GM19438 (cell line): Measurements from ENCODE around the gene ESYT1.
"Not testable (repeated sequence)": the region's sequence is repeated elsewhere in the genome, so short reads cannot be mapped to it uniquely, and the experiment has no call there.

Experiments used
- ATAC-seq: cut with Tn5 transposase; IDR thresholded peaks from one replicate; pipeline ENCODE4 v1.9.1; 2021; ENCODE audit warnings: low read depth; ENCODE audit not compliant: unreplicated experiment

Gene ESYT1

DNA sequence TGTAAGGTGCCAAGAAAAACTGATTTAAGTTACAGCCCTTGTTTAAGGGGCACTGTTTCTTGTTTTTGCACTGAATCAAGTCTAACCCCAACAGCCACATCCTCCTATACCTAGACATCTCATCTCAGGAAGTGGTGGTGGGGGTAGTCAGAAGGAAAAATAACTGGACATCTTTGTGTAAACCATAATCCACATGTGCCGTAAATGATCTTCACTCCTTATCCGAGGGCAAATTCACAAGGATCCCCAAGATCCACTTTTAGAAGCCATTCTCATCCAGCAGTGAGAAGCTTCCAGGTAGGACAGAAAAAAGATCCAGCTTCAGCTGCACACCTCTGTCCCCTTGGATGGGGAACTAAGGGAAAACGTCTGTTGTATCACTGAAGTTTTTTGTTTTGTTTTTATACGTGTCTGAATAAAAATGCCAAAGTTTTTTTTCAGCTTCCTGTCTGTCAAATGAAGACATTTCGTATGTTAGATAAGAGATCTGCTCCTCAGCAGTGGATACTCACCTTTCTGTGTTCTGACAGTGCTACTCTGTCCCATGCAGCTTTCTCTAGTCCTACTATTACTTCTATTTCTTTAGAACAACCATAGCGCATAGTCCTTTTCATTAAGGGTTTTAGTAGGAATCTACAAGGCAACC, 24.9 kb upstream of the ESYT1 start:
- ATAC-seq: no peak

DNA sequence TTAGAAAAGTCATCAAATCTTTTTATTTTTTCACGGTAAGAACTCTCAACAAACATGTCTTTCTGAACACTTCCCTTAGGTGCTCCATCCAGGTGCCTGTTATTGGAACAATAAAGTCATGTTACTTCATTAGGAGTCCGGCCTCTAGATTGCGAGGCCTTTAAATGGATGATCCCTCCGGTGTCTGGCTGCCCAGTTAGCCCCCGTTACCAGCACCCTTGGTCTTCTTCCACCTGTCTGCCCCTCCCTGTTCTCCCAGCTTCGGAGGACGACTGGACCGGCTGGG, 24.3 kb upstream of the ESYT1 start:
- ATAC-seq: peak; percentile 11

DNA sequence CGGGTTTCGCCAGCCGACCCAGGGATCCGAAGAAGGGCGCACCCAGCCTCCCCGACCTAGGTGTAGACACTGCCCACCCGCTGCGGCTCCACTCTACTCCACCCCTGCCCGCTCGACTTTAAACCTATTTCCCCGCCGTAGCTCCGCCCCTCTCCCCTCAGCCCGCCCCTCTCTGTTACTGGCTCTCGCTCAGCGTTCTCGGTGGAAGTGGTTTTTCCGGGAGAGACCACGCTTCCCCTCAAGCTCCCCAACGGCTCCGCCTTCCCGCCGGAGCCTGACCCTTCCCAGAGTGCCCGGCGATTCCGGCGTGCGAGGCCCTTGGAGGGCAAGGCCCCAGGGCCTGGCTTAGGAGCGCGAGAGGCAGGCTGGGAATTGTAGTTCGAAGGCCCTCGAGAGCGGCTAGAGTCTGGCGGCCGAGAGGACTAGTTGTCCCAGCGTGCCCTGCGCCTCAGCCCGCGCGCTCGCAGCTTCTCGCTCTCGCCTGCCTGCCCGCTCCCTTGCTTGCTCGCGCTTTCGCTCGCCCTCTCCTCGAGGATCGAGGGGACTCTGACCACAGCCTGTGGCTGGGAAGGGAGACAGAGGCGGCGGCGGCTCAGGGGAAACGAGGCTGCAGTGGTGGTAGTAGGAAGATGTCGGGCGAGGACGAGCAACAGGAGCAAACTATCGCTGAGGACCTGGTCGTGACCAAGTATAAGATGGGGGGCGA, 23.8 kb upstream of the ESYT1 start, which contains the start of gene PA2G4:
Gene PA2G4, plus strand, starts transcription at position 451 of the 706 bp plus-strand sequence. Its CDS starts 179 bp downstream, at position 630.
- peak; percentile 94 for ATAC-seq

DNA sequence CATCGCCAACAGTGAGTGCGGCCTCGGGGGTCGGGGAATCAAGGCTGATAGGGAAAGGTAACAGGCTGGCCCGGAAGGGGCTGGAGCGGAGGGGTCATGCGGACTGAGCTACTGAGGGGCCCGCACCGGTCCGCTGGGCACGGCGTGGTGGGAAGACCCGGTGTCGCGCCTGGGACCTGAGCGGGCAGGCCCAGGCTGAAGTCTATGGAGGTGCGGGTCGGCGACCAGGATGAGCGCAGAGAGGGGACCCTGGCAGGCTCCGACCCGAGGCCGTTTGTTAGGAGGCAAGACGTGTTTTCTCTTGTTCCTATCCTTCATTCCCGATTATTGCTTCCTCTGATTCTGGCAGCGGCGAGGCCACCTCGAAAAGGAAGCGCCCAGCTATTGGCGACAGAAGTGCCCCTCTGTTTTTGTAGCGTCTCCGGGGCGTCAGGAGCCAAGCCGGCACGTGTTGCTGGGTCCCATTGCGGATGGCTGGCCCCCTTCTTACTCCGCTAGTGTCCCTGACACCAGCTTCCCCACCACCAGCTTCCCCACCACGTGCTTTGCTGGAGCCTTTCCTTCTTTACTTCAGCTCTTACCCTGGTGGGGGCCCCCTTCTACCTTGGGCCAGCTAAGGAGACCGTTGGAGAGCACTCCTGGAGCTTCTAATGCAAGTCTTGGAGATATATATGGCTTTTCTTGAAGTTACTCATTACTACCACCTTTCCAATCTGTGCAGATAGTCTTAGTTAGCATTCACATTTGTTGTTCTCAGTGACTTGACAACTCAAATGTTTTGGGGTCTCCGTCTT, 23.1 kb upstream of the ESYT1 start:
- peak; percentile 3 for ATAC-seq

DNA sequence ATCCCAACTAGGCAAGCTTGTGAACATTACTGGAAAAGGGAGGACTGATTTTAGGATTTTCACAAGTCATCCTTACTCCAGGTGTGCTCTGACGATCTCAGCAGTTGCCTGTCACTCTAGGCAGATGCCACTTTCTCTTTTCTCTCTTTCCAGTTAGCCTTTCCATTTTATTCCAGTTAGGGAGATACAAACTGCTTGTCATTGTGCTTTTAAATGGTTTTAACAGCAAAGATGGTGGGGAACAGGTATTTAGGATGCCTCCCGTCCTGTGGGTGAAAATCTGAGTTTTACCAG, 22.5 kb upstream of the ESYT1 start:
- no peak for ATAC-seq

DNA sequence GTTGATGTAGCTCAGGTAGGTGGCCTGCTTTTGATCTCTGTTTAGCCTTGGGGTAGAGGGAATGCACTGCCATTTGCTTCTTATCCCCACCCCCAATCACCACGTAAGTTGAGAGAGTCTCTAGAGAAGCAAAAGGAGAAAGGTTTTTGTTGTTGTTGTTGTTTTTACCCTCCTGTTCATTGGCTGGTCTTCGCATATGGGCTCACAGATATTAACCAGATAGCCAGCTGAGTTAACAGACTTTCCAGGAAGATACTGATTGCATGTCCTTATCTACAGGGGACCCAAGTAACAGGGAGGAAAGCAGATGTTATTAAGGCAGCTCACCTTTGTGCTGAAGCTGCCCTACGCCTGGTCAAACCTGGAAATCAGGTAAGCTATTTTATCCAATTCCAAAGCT, 20.8 kb upstream of the ESYT1 start:
- ATAC-seq: no peak

DNA sequence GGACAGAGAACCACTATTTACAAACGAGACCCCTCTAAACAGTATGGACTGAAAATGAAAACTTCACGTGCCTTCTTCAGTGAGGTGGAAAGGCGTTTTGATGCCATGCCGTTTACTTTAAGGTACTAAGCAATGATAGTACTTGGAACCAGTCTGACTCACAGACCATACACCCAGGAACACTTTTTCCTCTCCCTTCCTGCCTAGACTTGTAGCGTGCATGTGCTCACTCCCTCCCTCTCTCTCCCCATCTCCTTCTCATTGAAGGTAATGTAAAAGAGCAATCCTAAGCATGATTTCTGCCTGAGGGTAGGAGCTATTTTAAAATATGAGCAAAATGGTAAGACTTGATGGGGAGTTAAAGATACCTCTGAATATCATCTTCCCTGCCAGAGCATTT, 17.5 kb upstream of the ESYT1 start:
- no peak for ATAC-seq

DNA sequence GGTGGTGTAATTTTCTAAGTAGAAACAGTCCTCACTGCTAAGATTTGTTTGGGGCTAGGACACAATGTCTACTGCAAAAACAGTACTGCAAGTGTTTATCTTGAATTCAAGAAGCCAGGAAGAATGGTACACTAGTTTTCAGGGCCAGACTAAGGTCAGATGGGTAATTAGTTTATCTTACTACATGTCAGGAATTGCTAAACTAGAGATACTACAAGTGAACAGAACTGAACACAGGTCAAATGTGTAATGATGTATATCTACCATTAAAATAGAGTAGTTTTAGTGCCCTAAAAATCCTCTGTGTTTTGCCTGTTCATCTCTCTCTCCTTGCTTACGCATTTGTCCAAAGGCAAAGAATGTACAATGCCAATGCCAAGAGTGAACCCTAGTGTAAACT, 14.0 kb upstream of the ESYT1 start:
- no peak for ATAC-seq

DNA sequence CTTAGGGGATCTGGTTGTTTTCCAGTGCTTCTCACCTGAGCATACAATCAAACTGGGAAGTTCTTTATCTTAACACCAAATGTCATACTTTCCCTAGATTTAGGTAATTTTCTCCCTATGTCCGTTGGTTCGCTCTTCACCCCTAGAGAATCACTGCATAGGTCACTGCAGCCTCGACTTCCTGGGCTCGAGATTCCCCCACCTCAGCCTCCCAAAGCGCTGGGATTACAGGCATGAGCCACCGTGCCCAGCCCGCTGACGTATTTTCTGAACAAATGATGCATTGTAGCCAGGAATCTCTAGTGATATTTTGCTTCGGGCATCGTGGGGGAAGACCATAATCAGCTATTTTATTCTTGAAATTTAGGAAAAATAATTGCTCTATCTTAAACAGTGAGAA, 12.7 kb upstream of the ESYT1 start:
- ATAC-seq: no peak

DNA sequence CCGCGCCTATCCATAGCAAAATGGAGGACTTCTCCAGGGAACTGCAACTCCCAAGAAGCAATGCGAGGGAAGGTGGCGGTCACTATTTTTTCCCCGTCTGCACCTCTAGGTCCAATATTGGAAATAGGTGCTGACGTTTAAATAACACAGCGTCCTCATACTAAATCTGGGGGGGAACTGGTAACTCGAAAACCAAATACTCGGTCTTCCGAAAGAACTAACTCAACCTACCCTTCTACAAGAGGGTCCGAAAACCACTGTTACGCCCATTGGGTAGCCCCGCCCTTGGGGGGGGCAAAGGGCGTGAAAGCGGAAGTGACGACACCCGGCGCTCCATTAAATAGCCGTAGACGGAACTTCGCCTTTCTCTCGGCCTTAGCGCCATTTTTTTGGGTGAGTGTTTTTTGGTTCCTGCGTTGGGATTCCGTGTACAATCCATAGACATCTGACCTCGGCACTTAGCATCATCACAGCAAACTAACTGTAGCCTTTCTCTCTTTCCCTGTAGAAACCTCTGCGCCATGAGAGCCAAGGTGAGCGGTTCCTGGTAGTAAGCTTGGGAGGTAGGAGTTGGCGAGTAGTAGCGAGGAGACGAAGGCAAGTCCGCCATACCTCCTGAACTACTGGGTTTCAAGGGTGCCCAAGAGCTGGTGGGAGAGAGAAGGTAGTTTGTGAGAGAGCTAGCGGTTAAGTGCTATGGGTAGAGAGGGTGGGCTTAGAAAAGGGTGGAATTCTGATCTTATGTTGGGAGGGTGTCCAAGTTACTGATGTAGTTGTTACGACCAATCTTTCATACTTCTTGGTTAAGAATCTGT, 11.6 kb upstream of the ESYT1 start, which contains the start of gene RPL41:
Gene RPL41, plus strand, starts transcription at position 367 of the 815 bp plus-strand sequence.
- ATAC-seq: peak; percentile 37

DNA sequence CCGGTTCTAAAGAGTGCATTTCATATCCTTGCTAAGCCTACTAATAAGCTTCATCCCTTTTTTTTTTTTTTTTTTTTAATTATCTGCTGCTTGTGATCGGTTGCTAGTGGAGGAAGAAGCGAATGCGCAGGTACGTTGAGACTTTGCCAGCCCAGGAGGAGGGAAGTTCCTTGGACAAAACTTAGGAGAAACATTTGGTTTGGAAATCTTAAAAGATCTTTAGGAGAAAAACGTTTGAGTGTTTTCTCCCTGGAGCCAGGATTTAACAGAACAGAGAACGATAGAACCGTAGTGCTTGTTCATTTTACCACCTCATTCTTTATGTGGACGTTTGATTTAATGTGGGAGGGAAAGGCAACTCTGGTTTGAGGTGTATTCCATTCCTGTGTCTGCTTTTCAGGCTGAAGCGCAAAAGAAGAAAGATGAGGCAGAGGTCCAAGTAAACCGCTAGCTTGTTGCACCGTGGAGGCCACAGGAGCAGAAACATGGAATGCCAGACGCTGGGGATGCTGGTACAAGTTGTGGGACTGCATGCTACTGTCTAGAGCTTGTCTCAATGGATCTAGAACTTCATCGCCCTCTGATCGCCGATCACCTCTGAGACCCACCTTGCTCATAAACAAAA, 10.9 kb upstream of the ESYT1 start:
- ATAC-seq: not testable (repeated sequence)

DNA sequence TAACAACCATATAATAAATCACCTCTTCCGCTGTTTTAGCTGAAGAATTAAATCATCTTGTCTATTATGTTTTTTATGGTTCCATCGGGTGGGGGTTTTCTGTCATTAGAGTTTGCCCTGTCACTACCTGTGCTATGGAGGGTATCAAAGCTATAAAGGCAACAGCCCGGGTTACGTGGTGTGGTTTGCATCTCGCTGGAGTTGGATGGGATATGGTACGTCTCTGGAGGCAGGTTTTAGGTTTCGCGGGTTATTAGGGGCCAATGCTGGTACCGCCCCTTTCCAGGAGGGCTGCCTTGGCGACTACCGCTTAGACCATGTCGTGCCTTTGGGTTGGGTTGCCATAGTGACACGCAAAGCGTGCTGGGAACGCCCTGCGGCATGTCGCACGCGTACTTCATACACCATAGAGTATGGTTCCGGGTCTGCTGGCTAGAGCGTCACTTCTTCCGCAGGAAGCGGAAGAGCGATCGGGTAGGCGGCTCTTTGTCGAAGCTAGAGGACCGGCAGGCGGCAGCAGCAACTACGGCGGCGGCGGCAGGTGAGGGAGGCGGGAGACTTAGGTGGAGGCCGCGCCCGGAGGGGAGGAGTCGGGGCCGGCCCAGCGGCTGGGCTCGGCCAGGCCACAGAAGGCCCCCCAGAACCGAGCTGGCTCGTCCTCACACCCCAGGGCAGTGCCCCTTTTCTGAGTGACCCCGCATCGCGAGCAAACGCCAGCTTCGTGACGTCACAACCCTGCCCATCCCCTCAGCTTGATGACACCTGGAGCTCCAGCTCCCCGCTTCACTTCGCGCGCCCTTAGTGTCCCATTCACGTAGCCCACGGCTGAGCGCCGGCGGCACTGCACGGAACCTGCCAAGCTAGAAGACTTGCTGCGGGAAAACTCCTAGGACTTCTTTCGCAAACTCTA, 10.0 kb upstream of the ESYT1 start, which contains the start of gene ZC3H10:
Gene ZC3H10, plus strand, starts transcription at position 489 of the 910 bp plus-strand sequence. CDS start 2,297 bp downstream, outside the sequence.
- ATAC-seq: peak; percentile 82

DNA sequence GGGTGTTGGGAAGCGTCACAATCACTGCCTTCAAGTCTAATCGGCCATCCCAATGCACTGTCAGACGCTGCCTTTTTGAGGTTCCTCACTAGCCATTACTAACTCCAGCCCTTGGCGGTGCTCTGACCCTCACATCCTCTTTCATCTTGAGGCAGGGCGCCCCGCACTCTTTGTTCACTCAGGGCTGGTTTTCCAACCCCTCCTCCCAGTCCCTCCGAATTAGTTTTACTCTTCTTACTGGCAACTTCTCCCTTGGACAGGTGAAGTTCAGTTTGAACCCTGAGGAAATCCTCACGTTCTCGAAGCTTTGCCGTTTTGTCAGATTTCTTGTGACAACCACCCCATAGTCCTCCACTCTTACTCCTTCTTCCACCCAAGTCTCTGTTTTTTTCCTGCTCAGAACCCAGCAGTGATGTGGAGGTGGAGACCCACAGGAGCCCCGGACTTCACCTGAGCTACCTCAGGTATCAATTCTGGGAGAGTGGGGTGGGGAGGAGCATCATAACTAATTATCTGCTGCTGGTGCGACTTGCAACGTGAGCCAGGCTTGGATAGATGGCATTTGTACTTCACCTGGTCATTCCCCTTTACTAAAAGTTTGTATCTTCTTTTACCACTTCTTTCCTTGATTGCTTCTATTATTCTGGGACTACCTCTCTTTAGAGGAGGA, 9.2 kb upstream of the ESYT1 start:
- ATAC-seq: no peak

DNA sequence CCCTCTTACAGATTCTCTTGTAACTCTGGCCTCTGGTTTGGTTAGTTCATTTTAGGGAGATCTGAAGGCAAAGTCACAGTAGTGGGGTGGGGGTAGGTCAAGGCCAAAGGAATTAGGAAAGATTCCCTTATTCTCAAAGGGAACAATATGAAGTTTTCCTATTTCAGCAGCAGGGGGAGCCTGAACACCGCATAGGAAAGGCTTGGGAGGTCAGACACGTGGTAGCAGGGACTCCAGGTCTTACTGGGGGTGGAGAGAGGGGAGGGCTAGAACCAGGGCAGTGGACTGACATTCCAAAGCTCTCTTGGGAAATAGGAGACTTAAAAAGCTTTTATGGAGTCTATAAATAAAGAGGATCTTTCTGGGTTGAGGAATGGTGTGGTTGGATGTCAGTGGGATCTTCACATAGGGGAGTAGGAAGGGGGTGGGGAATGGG, 8.7 kb upstream of the ESYT1 start:
- no peak for ATAC-seq

DNA sequence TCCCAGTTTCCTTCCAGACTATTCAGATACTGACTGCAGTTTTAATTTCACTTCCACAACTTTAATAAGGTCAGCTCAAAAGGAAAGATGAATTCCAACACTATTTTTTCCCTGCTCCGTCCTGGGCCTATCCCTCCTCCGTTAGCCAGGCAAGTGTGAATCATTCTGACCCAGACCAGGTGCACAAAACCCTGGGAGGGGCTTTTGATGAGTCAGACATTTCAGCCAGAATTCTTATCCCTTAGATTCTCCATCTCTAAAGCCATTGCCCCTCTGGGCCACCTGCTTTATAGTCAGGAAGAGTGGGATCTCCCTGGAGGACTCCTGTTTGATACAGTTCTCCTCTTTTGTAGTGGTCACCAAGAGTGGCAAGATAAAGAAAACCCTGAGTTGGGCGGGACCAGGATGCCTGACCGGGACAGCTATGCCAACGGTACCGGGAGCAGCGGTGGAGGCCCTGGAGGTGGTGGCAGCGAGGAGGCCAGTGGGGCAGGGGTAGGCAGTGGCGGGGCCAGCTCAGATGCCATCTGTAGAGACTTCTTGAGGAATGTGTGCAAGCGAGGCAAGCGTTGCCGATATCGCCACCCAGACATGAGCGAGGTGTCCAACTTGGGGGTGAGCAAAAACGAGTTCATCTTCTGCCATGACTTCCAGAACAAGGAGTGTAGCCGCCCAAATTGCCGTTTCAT, 7.8 kb upstream of the ESYT1 start:
- ATAC-seq: no peak

DNA sequence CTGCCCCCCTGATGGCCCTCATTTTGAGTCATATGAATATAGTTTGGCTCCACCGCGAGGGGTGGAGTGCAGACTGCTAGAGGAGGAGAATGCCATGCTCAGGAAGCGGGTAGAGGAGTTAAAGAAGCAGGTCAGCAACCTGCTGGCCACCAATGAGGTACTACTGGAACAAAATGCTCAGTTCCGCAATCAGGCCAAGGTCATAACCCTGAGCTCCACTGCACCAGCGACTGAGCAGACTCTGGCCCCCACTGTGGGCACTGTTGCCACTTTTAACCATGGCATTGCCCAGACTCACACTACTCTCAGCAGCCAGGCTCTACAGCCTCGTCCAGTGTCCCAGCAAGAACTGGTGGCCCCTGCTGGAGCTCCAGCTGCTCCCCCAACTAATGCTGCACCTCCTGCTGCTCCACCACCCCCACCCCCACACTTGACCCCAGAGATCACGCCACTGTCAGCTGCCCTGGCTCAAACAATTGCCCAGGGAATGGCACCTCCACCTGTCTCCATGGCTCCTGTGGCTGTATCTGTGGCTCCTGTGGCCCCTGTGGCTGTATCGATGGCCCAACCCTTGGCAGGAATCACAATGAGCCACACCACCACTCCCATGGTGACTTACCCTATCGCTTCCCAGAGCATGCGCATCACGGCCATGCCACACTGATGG, 6.7 kb upstream of the ESYT1 start:
- no peak for ATAC-seq

DNA sequence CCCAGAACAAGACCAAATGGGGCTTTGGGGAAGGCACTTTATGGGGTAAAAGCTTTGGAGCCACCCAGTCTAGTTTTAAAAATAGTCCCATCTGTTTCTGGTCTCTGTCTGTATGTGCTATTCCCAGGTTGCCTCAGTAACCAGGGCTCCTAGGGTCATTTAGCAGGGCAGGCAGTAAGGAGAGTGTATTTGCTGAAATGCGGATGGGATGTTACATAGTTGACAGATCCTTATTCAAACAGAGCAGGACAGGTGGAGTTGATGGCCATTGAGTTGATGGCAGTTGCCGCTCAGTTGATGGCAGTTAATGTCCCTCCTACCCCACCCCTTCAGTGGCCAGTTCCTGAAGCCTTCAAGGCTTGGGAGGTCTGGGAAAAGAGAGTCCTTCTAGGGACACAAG, 5.4 kb upstream of the ESYT1 start:
- ATAC-seq: no peak

DNA sequence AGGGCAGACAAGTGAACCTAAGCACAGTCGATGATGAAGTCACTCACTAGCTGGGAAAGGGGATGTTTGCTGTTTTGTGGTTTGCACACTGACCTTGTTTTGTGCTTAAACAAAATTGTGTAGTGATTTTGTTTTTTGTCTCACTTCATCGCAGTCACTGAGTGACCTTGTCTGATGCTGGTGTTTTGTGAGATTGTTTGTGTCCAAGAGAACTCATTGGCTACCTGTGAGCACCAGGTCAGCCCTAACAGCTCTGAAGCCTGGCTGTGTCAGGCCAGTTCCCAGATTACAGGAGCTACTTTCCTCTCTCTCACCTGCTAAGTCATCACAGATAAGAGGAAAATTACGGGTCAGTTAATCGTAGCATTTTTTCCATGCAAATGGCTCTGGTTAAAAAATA, 3.9 kb upstream of the ESYT1 start:
- no peak for ATAC-seq
